ENCODE results near the gene ARHGAP26.

Gene ARHGAP26

GRCh38 chr5:143168171-143168741, 398.1 kb downstream of the ARHGAP26 start:
- TF ChIP-seq POLR2A (IDR thresholded peaks at IDR 0.05; ENCODE audit: low read depth, low read length): no peak
- no peak for DNase-seq (ENCODE audit: insufficient read length, low spot score)
- no peak for FAIRE-seq

DNA sequence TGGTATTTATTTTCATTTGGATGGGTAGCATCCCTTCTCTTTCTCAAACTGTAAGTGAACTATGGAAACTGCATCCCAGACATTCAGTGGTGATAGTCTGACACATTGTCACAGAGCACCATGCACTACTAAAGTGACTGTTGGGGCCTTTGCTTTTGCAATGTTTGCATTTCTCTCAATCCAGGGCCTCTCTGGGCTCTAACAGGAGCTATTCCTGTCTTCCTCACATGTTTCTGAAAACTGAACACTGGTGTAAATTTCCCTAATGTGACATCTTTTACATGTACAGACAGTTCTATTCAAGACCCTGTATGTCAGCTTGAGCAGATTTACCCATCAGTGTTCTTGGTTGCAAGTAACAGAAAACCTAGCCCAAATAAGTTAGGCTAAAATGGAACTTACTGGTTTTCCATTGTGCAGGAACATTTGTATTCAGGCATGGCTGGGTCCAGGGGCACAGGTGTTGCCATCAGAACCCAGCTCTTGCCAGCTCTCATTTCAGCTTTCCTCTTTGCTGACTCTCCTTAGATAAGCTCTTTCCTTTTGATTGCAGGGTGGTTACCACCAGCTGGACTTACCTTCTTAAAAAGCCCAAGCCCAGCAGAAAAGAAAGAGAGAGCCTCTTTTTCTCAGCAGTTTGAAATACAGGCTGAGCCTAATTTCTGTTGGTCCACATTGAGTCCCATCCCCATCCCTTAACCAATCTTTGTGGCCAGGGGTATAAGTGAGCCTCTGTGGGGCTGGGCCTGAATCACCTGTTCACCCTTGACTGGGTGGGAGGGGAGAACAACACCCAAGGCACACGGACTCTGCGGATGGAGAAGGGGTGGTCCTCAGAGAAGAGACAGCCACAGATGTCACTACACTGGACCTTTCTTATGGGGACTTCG, 399.0 kb downstream of the ARHGAP26 start:
- TF ChIP-seq POLR2A (IDR thresholded peaks at IDR 0.05; ENCODE audit: low read depth, low read length): no peak
- DNase-seq (ENCODE audit: insufficient read length, low spot score): no peak
- FAIRE-seq: no peak

- DNase-seq (ENCODE audit: insufficient read length, low spot score): no peak
- no peak for FAIRE-seq
These were observed 399.9 kb downstream of the ARHGAP26 start for GRCh38 chr5:143170104-143170503.

DNA sequence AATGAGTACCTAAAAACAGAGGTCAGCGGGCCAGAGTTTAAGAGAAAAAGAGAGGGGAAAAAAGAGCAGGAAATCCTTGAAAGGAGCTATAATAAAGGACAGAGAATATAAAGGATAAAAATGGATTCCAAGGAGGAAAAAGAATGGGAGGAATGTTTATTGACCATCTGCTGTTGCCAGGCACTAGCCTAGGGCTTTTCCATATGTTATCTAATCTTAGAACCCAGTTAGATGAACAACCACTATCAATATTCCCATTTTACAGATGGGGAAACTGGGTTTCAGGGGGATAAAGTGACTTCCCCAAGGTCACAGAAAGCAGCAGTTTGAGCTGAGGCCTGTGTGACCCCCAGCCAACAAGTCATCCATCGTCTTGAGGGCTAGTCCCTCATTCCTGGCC, 400.8 kb downstream of the ARHGAP26 start:
- FAIRE-seq (no peak), DNase-seq (ENCODE audit: insufficient read length, low spot score) (no peak)
- TF ChIP-seq POLR2A (IDR thresholded peaks at IDR 0.05; ENCODE audit: low read depth, low read length): no peak

More at GRCh38 chr5:143170104-143170503, 399.9 kb downstream of the ARHGAP26 start:
- no peak for TF ChIP-seq POLR2A (IDR thresholded peaks at IDR 0.05; ENCODE audit: low read depth, low read length)

DNA sequence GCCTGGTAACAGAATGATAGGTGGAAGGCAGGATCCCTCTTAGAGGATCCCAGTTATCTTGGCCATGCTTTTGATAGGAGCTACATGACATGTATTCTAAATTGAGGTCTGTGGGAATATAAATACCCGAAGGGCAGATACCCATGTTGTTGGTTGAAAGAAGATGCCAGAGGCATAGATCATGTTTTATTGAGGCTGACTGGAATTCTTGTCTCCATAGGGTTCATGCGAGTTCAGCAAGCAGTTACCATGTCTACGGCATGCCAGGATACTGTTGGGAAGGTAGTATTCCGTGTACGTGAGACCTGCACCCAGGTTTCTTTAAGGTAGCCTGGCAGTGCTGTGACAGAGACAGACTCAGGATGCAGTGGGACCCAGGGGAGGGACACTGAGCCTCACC, 402.6 kb downstream of the ARHGAP26 start:
- FAIRE-seq (no peak), DNase-seq (ENCODE audit: insufficient read length, low spot score) (no peak)
- no peak for TF ChIP-seq POLR2A (IDR thresholded peaks at IDR 0.05; ENCODE audit: low read depth, low read length)

GRCh38 chr5:143173139-143173889, 403.1 kb downstream of the ARHGAP26 start:
- DNase-seq (ENCODE audit: insufficient read length, low spot score) (no peak), FAIRE-seq (no peak)
- TF ChIP-seq POLR2A (IDR thresholded peaks at IDR 0.05; ENCODE audit: low read depth, low read length): no peak

DNA sequence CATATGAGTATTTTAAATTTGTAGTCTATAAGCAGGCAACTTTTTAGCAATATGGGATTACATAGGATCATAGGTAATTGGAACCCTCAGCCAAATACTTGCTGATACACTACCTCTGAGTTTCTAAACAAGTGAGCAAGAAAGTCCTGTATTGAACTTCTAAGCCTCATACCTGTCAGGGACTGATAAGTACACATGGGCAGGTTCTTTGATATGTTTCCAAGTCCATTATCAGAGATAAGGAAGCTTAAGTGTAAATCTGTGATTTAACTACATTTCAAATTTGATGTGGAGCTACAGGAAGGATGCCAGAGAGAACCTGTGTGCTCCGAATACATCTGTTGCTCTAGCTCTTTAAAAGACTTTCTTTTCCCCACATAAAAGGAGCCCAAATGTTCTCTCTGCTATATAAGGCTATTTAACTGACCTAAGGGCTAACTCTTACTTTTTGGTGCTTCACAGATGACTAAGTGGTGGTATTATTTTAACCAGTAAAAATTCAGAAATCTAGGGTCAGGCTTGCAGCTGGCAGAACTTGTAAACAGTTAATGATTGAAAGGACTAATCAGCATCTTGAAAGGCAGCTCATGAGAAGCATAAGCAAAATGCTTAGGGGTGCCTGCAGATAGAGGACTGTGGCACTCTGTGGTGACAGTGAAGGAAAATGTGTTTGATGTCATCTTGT, 404.7 kb downstream of the ARHGAP26 start:
- no peak for FAIRE-seq
- no peak for TF ChIP-seq POLR2A (IDR thresholded peaks at IDR 0.05; ENCODE audit: low read depth, low read length)
- no peak for DNase-seq (ENCODE audit: insufficient read length, low spot score)

DNA sequence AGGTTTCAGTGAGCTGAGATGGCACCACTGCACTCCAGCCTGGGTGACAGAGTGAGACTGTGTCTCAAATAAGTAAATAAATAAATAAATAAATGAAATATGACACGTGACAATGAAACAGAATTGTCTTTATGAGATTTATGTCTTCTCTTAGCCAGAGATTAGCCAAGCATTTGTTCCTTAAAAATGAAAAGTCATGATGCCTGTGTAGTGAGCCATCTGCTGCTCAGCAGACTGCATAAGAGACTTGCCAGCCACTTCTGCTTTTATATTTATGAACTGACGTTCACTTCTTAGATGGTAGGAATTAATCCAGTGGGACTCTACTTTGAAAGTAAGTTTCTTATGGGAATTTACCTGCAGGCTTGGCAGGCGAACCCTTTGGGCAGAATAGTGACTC, 405.9 kb downstream of the ARHGAP26 start:
- DNase-seq (ENCODE audit: insufficient read length, low spot score) (no peak), FAIRE-seq (no peak)
- no peak for TF ChIP-seq POLR2A (IDR thresholded peaks at IDR 0.05; ENCODE audit: low read depth, low read length)

GRCh38 chr5:143177263-143177983, 407.2 kb downstream of the ARHGAP26 start:
- peak; percentile 67 for DNase-seq (ENCODE audit: insufficient read length, low spot score)
- no peak for TF ChIP-seq POLR2A (IDR thresholded peaks at IDR 0.05; ENCODE audit: low read depth, low read length)
- peak; percentile 93 for FAIRE-seq

- FAIRE-seq (no peak), DNase-seq (ENCODE audit: insufficient read length, low spot score) (no peak)
- TF ChIP-seq POLR2A (IDR thresholded peaks at IDR 0.05; ENCODE audit: low read depth, low read length): no peak
These were observed 409.1 kb downstream of the ARHGAP26 start for GRCh38 chr5:143179126-143179740.

GRCh38 chr5:143180751-143181150, 410.6 kb downstream of the ARHGAP26 start:
- no peak for TF ChIP-seq POLR2A (IDR thresholded peaks at IDR 0.05; ENCODE audit: low read depth, low read length)
- FAIRE-seq: no peak
- DNase-seq (ENCODE audit: insufficient read length, low spot score): no peak

DNA sequence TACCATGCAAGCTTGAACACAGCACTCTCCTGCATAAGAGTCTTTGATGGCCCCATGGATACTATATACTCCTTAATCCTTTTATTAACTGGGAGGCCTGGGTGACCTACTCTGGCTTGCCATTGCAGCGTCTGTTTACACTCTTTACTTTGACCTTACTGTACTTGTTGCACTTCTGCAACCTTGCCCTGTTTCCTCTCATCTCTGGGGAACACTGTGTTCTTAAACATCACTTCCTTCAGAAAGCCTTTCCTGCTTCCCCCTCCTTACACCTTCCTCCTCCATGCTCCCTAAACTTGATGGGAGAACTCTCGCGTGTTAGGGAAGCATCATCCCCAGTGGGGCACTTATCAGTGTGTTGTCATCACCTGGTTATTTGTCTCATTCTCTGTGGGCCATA, 411.0 kb downstream of the ARHGAP26 start:
- TF ChIP-seq POLR2A (IDR thresholded peaks at IDR 0.05; ENCODE audit: low read depth, low read length): no peak
- DNase-seq (ENCODE audit: insufficient read length, low spot score): no peak
- FAIRE-seq: no peak

DNA sequence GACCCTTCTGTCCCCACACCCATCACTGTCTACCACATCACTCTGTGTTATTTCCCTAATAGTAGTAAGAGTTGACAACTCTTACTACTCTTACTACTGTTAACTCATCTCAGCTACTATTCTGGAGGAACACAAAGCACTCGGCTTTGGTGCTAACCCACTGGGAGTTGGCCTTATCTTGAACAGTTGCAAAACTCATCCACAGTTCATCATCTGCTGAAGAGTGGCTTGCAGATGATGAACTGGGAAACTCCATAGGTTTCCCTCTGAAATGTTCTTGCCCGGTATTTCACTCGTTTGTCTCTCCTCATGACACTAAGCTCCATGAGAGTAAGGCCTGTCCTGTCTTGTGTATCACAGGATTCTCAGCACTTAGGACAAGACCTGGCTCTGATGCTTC, 411.9 kb downstream of the ARHGAP26 start:
- no peak for TF ChIP-seq POLR2A (IDR thresholded peaks at IDR 0.05; ENCODE audit: low read depth, low read length)
- DNase-seq (ENCODE audit: insufficient read length, low spot score) (no peak), FAIRE-seq (no peak)
